ENCODE results near the gene STXBP1. TPM values are rescaled to one million over a fixed set of nuclear protein-coding genes. Genes with fewer than 3 reads are reported as not detected.

Gene STXBP1
- total RNA-seq, 1 experiment from 2014 or later: 40.6 TPM

DNA sequence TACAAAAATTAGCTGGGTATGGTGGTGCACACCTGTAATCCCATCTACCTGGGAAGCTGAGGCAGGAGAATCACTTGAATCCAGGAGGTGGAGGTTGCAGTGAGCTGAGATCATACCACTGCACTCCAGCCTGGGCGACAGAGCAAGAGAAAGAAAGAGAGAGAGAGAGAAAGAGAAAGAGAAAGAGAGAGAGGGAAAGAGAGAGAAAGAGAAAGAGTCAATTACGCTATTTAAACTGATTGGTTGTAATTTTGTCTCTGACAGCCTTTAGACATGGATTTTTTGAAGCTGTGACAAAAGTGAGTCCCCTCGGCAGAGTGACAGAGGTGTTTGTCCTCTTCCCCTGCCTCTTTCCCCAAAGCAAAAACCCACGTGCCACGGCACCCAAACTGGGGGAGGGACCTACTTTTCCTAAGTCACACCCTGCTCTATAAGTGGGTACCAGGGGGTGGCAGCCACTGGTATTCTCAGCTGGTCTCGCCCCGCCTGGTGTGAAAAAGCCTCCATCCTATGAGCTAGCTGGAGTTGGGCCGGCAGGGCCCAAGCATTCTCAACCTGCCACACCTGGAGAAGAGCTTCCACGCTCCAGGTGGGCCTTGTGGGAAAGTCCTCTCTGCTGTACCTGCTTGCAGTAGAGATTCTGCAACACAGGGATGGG, 91.3 kb downstream of the STXBP1 start:
- no peaks in the 10 kb centered on the region for H4K20me1 ChIP-seq (ENCODE audit: insufficient read depth)
- DNase-seq (ENCODE audit: low read depth, low spot score) (no peak), ATAC-seq (no peak)
- ChIA-PET POLR2A (no interaction called here), CTCF (interaction anchor here (0.5 kb wide), 1 partner anchor 240 kb away, joined by 3 read pairs; no protein-coding TSS in a partner anchor), RAD21 (ENCODE audit: low non-redundant PET in 1 of 2, low total read pairs in 2 of 2, uncharacterized antibody in 2 of 2, unreplicated experiment in 2 of 2) (no interaction called here)
- no peak overlapping the region for H3K4me3 ChIP-seq (replicated peaks in 1 of 2; ENCODE audit: low read depth in 1 of 2, low read length in 2 of 2)
- intact Hi-C loops (cut with micrococcal nuclease): no loop called here
- no peaks in the 10 kb centered on the region for H3K27me3 ChIP-seq (ENCODE audit: insufficient read depth, low read length)
- H3K9me2 ChIP-seq (ENCODE audit: insufficient read depth): no peaks in the 10 kb centered on the region
- H3K36me3 ChIP-seq (ENCODE audit: control insufficient read depth in 1 of 2, insufficient read depth in 2 of 2, low read length in 2 of 2): no peaks in the 10 kb centered on the region
- no TSS peak for BruUV-seq (replicated peaks)
- H3K79me2 ChIP-seq (ENCODE audit: insufficient read depth, low read length): no peaks in the 10 kb centered on the region
- no peak overlapping the region for H3K27ac ChIP-seq (ENCODE audit: low read depth, low read length)
- H3K4me1 ChIP-seq (ENCODE audit: control insufficient read depth in 1 of 2, insufficient read depth in 2 of 2, low read length in 2 of 2): peaks cover 26 to 51% of the 10 kb centered on the region in 2 experiments
- H3K4me2 ChIP-seq (ENCODE audit: low read length): no peak overlapping the region
- no peaks in the 10 kb centered on the region for H3K9me3 ChIP-seq (ENCODE audit: control insufficient read depth in 1 of 2, insufficient read depth in 1 of 2, low read depth in 1 of 2, low read length in 2 of 2)
- no peak overlapping the region for H2AFZ ChIP-seq (ENCODE audit: low read depth, low read length, poor library complexity, severe bottlenecking)
- TF ChIP-seq, protein P1, sequence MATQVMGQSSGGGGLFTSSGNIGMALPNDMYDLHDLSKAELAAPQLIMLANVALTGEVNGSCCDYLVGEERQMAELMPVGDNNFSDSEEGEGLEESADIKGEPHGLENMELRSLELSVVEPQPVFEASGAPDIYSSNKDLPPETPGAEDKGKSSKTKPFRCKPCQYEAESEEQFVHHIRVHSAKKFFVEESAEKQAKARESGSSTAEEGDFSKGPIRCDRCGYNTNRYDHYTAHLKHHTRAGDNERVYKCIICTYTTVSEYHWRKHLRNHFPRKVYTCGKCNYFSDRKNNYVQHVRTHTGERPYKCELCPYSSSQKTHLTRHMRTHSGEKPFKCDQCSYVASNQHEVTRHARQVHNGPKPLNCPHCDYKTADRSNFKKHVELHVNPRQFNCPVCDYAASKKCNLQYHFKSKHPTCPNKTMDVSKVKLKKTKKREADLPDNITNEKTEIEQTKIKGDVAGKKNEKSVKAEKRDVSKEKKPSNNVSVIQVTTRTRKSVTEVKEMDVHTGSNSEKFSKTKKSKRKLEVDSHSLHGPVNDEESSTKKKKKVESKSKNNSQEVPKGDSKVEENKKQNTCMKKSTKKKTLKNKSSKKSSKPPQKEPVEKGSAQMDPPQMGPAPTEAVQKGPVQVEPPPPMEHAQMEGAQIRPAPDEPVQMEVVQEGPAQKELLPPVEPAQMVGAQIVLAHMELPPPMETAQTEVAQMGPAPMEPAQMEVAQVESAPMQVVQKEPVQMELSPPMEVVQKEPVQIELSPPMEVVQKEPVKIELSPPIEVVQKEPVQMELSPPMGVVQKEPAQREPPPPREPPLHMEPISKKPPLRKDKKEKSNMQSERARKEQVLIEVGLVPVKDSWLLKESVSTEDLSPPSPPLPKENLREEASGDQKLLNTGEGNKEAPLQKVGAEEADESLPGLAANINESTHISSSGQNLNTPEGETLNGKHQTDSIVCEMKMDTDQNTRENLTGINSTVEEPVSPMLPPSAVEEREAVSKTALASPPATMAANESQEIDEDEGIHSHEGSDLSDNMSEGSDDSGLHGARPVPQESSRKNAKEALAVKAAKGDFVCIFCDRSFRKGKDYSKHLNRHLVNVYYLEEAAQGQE (IDR thresholded peaks at IDR 0.05; ENCODE audit: low read depth): no peak
- TF ChIP-seq, protein P2, sequence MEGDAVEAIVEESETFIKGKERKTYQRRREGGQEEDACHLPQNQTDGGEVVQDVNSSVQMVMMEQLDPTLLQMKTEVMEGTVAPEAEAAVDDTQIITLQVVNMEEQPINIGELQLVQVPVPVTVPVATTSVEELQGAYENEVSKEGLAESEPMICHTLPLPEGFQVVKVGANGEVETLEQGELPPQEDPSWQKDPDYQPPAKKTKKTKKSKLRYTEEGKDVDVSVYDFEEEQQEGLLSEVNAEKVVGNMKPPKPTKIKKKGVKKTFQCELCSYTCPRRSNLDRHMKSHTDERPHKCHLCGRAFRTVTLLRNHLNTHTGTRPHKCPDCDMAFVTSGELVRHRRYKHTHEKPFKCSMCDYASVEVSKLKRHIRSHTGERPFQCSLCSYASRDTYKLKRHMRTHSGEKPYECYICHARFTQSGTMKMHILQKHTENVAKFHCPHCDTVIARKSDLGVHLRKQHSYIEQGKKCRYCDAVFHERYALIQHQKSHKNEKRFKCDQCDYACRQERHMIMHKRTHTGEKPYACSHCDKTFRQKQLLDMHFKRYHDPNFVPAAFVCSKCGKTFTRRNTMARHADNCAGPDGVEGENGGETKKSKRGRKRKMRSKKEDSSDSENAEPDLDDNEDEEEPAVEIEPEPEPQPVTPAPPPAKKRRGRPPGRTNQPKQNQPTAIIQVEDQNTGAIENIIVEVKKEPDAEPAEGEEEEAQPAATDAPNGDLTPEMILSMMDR (IDR thresholded peaks at IDR 0.05 in 2 of 3, conservative IDR thresholded peaks at IDR 0.05 in 1 of 3; ENCODE audit: borderline replicate concordance in 1 of 3, insufficient read depth in 1 of 3, low read depth in 2 of 3, low read length in 2 of 3): no peak
- no peak for TF ChIP-seq ZFX (IDR thresholded peaks at IDR 0.05)
- TF ChIP-seq TCF7L2 (IDR thresholded peaks at IDR 0.05; ENCODE audit: borderline replicate concordance, extremely low read depth, insufficient read depth, insufficient read length): no peak
- TF ChIP-seq RAD21 (IDR thresholded peaks at IDR 0.05; ENCODE audit: low read depth): no peak
- TF ChIP-seq MAX (IDR thresholded peaks at IDR 0.05): no peak
- no peak for TF ChIP-seq JUND (IDR thresholded peaks at IDR 0.05)
- TF ChIP-seq POLR2AphosphoS5 (IDR thresholded peaks at IDR 0.05; ENCODE audit: low read depth, low read length): no peak
- TF ChIP-seq EZH2 (IDR thresholded peaks at IDR 0.05): no peak
- TF ChIP-seq POLR2A (IDR thresholded peaks at IDR 0.05; ENCODE audit: borderline replicate concordance, extremely low read depth, insufficient read depth, insufficient read length): no peak
- no peak for TF ChIP-seq SRF (IDR thresholded peaks at IDR 0.05; ENCODE audit: low read depth)
- TF ChIP-seq EGR1 (IDR thresholded peaks at IDR 0.05; ENCODE audit: low read depth): no peak
- TF ChIP-seq ELF1 (IDR thresholded peaks at IDR 0.05; ENCODE audit: borderline replicate concordance, low read depth): no peak
- TF ChIP-seq EZH2phosphoT487 (IDR thresholded peaks at IDR 0.05; ENCODE audit: borderline replicate concordance): no peak
- no peak for TF ChIP-seq FOSL1 (IDR thresholded peaks at IDR 0.05; ENCODE audit: low read depth)
- TF ChIP-seq ZNF274 (IDR thresholded peaks at IDR 0.05; ENCODE audit: low read depth, low read length): no peak
- TF ChIP-seq YY1 (IDR thresholded peaks at IDR 0.05; ENCODE audit: extremely low read depth, insufficient replicate concordance, low read depth, low read length): no peak
- no peak overlapping the region for H3K9ac ChIP-seq (ENCODE audit: low read length)
